SU-DHL-6 (cell line): ENCODE results near the gene CHI3L2.

Source experiments
- CTCF ChIP-seq: fragments of 200-600 bp; sonication (generic); IDR thresholded peaks from one replicate; pipeline ENCODE4 v1.5.1; 2017; ENCODE audit warnings: antibody characterized with exemption, mild to moderate bottlenecking, low read length, moderate library complexity; ENCODE audit not compliant: insufficient read depth, poor library complexity, severe bottlenecking
- EZH2phosphoT487 ChIP-seq: fragments of 200-600 bp; sonication (generic), shearing (Covaris generic); conservative IDR thresholded peaks from 2 replicates; pipeline ENCODE4 v1.6.1; 2018; ENCODE audit warnings: mild to moderate bottlenecking, antibody characterized with exemption, low read length, moderate library complexity, mixed read lengths

DNA sequence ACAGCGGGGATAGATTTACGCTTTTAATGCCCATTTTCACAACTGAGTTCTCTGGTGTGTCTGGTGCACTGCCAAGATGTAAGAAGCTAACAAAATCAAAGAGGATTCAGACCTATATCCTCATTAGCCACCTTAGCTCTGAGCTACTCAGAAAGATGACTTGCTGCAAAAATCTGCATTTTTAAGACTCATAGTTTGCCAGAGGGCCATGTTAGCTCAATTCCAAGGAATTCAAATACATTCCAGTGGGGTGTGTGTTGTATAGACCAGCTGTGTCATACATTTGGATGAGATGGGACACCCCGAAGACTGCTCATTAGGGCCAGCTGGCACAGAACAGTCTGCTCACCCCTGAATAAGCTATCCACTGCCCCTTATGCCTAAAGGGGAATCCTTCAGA is 36.0 kb upstream of the CHI3L2 start:
- TF ChIP-seq EZH2phosphoT487 (no peak), CTCF (no peak)
